ENCODE results near the gene SEC61G. TPM values are rescaled to one million over a fixed set of nuclear protein-coding genes. Genes with fewer than 3 reads are reported as not detected.

The SEC61G gene
- total and polyA plus RNA-seq, 12 donors: 73.7 to 578 (median 91.7) TPM

GRCh38 chr7:54709283-54709682 is 49.7 kb downstream of the SEC61G start:
- no peak overlapping the region for H3K27ac ChIP-seq
- no peaks in the 10 kb centered on the region for H3K4me1 ChIP-seq
- WGBS, 2 donors: 70 to 73% methylated on average over 1 of the region's 1 CpG
- no peaks in the 10 kb centered on the region for H3K27me3 ChIP-seq
- ATAC-seq (no peak), DNase-seq (no peak)
- peaks cover 0 to 19% (median 0%) of the 10 kb centered on the region in 11 donors for H3K9me3 ChIP-seq
- intact Hi-C loops (cut with DNase I): no loop called here
- H3K36me3 ChIP-seq: no peaks in the 10 kb centered on the region
- H3K4me3 ChIP-seq: no peak overlapping the region
- TF ChIP-seq, protein P1, sequence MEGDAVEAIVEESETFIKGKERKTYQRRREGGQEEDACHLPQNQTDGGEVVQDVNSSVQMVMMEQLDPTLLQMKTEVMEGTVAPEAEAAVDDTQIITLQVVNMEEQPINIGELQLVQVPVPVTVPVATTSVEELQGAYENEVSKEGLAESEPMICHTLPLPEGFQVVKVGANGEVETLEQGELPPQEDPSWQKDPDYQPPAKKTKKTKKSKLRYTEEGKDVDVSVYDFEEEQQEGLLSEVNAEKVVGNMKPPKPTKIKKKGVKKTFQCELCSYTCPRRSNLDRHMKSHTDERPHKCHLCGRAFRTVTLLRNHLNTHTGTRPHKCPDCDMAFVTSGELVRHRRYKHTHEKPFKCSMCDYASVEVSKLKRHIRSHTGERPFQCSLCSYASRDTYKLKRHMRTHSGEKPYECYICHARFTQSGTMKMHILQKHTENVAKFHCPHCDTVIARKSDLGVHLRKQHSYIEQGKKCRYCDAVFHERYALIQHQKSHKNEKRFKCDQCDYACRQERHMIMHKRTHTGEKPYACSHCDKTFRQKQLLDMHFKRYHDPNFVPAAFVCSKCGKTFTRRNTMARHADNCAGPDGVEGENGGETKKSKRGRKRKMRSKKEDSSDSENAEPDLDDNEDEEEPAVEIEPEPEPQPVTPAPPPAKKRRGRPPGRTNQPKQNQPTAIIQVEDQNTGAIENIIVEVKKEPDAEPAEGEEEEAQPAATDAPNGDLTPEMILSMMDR (IDR thresholded peaks at IDR 0.05): no peak

DNA sequence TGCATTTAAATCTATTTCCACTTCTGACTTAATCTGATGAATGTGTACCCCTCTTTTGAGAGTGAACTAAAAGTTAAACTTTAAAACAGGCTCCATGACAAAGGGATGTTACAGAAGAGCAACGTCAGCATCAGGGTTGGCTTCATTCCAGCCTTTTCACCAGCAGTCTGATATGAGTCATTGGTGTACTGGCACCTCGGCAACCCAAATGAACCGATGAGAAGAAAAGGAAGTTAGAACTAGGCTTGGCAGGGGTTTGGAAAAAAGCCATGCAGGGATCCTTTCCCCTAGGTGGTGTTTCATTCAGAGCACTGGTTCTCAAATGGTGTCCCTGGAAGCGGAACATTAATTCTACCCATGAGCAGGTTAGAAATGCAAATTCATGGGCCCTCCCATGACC is 53.6 kb downstream of the SEC61G start:
- ATAC-seq: no peak
- 46 to 47% methylated on average over 4 of the region's 4 CpGs for WGBS, 2 donors

DNA sequence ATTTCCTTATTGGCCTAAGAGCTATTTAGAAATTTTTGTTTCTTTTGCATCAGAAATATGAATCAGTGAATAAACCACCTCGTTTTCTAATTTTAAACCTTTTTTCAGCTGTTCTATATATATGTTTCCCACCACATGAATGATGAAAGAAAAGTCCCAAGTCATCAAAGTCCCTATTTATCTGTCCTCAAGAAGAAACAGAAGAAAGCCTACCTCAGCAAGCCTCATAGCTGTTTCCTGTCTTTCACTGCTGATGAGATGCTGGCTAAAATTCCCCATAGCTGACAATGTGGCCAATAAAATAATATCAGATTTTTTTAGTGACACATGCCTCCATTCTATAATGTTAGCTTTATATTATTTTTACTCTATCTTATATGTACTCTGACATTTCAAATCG is 54.2 kb downstream of the SEC61G start:
- H3K4me1 ChIP-seq: no peaks in the 10 kb centered on the region
- no peak overlapping the region for H3K4me3 ChIP-seq
- no peaks in the 10 kb centered on the region for H3K36me3 ChIP-seq
- DNase-seq (no peak), ATAC-seq (no peak)
- H3K9me3 ChIP-seq: peaks cover 0 to 19% (median 0%) of the 10 kb centered on the region in 11 donors
- H3K27me3 ChIP-seq: no peaks in the 10 kb centered on the region
- 40 to 45% methylated on average over 2 of the region's 2 CpGs for WGBS, 2 donors
- H3K27ac ChIP-seq: no peak overlapping the region
- TF ChIP-seq, protein P1 (IDR thresholded peaks at IDR 0.05): no peak
- intact Hi-C loops (cut with DNase I): no loop called here

More for the DNA sequence above, 53.6 kb downstream of the SEC61G start:
- no peak for DNase-seq
- no peaks in the 10 kb centered on the region for H3K36me3 ChIP-seq
- no peak overlapping the region for H3K27ac ChIP-seq
- TF ChIP-seq, protein P1 (IDR thresholded peaks at IDR 0.05): no peak
- no peaks in the 10 kb centered on the region for H3K4me1 ChIP-seq
- no peak overlapping the region for H3K4me3 ChIP-seq
- intact Hi-C loops (cut with DNase I): no loop called here
- H3K9me3 ChIP-seq: peaks cover 0 to 19% (median 0%) of the 10 kb centered on the region in 11 donors
- no peaks in the 10 kb centered on the region for H3K27me3 ChIP-seq

Other genes starting within 250 kb of the SEC61G start
- not detected for gene VSTM2A, start 216.8 kb downstream of the SEC61G start, total RNA-seq
- not detected for gene VSTM2A, start 216.8 kb downstream of the SEC61G start, polyA plus RNA-seq

All from heart right ventricle (tissue), 16 donors.